SU-DHL-6 (cell line): ENCODE results near the gene DDX11.
"Not testable (repeated sequence)": the region's sequence is repeated elsewhere in the genome, so short reads cannot be mapped to it uniquely, and the experiment has no call there.

ENCODE experiments used
- H2AFZ ChIP-seq: fragments of 200-600 bp; sonication (generic); 2 replicates; pipeline ENCODE4 v1.6.1; 2014; ENCODE audit warnings: low read depth, mild to moderate bottlenecking, moderate library complexity, mixed read lengths, antibody characterized with exemption, low read length; ENCODE audit not compliant: severe bottlenecking
- H3F3A ChIP-seq: fragments of 200-600 bp; shearing (Covaris generic); 2 replicates; pipeline ENCODE4 v1.6.0; 2016; ENCODE audit warnings: antibody characterized with exemption, mild to moderate bottlenecking; ENCODE audit not compliant: insufficient read depth
- H3K27ac ChIP-seq: fragments of 200-600 bp; sonication (generic); 2 replicates; pipeline ENCODE4 v1.5.1; 2016; ENCODE audit warnings: low read depth, mild to moderate bottlenecking, low read length, moderate library complexity, mixed read lengths
- H3K27me3 ChIP-seq: fragments of 200-600 bp; sonication (generic), shearing (Covaris generic); 2 replicates; pipeline ENCODE4 v1.6.0; 2014; ENCODE audit warnings: mild to moderate bottlenecking, low read length
- H3K36me3 ChIP-seq: fragments of 200-600 bp; sonication (generic); 2 replicates; pipeline ENCODE4 v1.6.1; 2014; ENCODE audit warnings: mild to moderate bottlenecking, low read length, mixed read lengths
- H3K4me2 ChIP-seq: fragments of 300-600, 200-600 bp; shearing (Covaris generic), sonication (generic); 2 replicates; pipeline ENCODE4 v1.6.0; 2014; ENCODE audit warnings: low read length, low read depth, mild to moderate bottlenecking; ENCODE audit not compliant: poor library complexity, severe bottlenecking
- H3K4me3 ChIP-seq: fragments of 200-600 bp; sonication (generic); 2 replicates; pipeline ENCODE4 v1.5.1; 2014; ENCODE audit warnings: antibody characterized with exemption, low read length, mild to moderate bottlenecking, mixed read lengths; ENCODE audit not compliant: insufficient read depth, poor library complexity, severe bottlenecking
- H3K79me2 ChIP-seq: fragments of 200-600 bp; sonication (generic); 2 replicates; pipeline ENCODE4 v1.6.1; 2014; ENCODE audit warnings: mild to moderate bottlenecking, low read length, moderate library complexity; ENCODE audit not compliant: insufficient read depth
- H3K9ac ChIP-seq: fragments of 200-600 bp; sonication (generic); 2 replicates; pipeline ENCODE4 v1.7.0; 2014; ENCODE audit warnings: mild to moderate bottlenecking, low read length
- H3K9me2 ChIP-seq: fragments of 200-600 bp; sonication (generic); replicated peaks from 2 replicates; pipeline ENCODE4 v1.6.1; 2014; ENCODE audit warnings: low read length; ENCODE audit not compliant: insufficient read depth
- H3K9me3 ChIP-seq: fragments of 200-600 bp; sonication (generic); 2 replicates; pipeline ENCODE4 v1.6.1; 2014; ENCODE audit warnings: low read length, mixed read lengths; ENCODE audit not compliant: insufficient read depth
- H4K20me1 ChIP-seq: fragments of 200-600 bp; sonication (generic); 2 replicates; pipeline ENCODE4 v1.6.1; 2014; ENCODE audit warnings: low read depth, mild to moderate bottlenecking, antibody characterized with exemption, low read length, moderate library complexity, mixed read lengths
- CTCF ChIP-seq: fragments of 200-600 bp; sonication (generic); IDR thresholded peaks from one replicate; pipeline ENCODE4 v1.5.1; 2017; ENCODE audit warnings: antibody characterized with exemption, mild to moderate bottlenecking, low read length, moderate library complexity; ENCODE audit not compliant: insufficient read depth, poor library complexity, severe bottlenecking
- EZH2phosphoT487 ChIP-seq: fragments of 200-600 bp; sonication (generic), shearing (Covaris generic); conservative IDR thresholded peaks from 2 replicates; pipeline ENCODE4 v1.6.1; 2018; ENCODE audit warnings: mild to moderate bottlenecking, antibody characterized with exemption, low read length, moderate library complexity, mixed read lengths

DDX11 gene

GRCh38 chr12:31116846-31117202, 43.2 kb downstream of the DDX11 start:
- H3K27ac ChIP-seq, H3K27me3 ChIP-seq, H3K9me3 ChIP-seq, H3K36me3 ChIP-seq, H2AFZ ChIP-seq, H4K20me1 ChIP-seq, H3K4me3 ChIP-seq, H3K79me2 ChIP-seq, H3F3A ChIP-seq, H3K9me2 ChIP-seq: not testable (repeated sequence)
- Histone ChIP-seq H3K9ac (peak overlapping the region; percentile 86), H3K4me2 (peak overlapping the region; percentile 66)

GRCh38 chr12:31117203-31118011, 43.7 kb downstream of the DDX11 start:
- H3K9me3 ChIP-seq = no peaks in the 10 kb centered on the region
- no peaks in the 10 kb centered on the region for H3K27me3 ChIP-seq
- peak overlapping the region; percentile 66 for H3K4me2 ChIP-seq
- H3K9me2 ChIP-seq = no peaks in the 10 kb centered on the region
- no peaks in the 10 kb centered on the region for H3K36me3 ChIP-seq
- H4K20me1 ChIP-seq = no peaks in the 10 kb centered on the region
- peak overlapping the region; percentile 82 for H3K27ac ChIP-seq
- H3K4me3 ChIP-seq = peak overlapping the region; percentile 49
- TF ChIP-seq CTCF (peak; percentile 59), EZH2phosphoT487 (no peak)
- H3K9ac ChIP-seq = peak overlapping the region; percentile 86
- H2AFZ ChIP-seq = peak overlapping the region; percentile 29
- no peaks in the 10 kb centered on the region for H3K79me2 ChIP-seq
- peaks cover 6% of the 10 kb centered on the region; the same call in 1 of the 2 replicates for H3F3A ChIP-seq

- no peaks in the 10 kb centered on the region for H3K9me2 ChIP-seq
- H2AFZ ChIP-seq = peak overlapping the region; percentile 29
- H4K20me1 ChIP-seq = no peaks in the 10 kb centered on the region
- H3K79me2 ChIP-seq = no peaks in the 10 kb centered on the region
- no peaks in the 10 kb centered on the region for H3K36me3 ChIP-seq
- peak overlapping the region; percentile 82 for H3K27ac ChIP-seq
- no peaks in the 10 kb centered on the region for H3K9me3 ChIP-seq
- peaks cover 6% of the 10 kb centered on the region; the same call in 1 of the 2 replicates for H3F3A ChIP-seq
- H3K9ac ChIP-seq = peak overlapping the region; percentile 86
- TF ChIP-seq CTCF (no peak), EZH2phosphoT487 (no peak)
- H3K4me2 ChIP-seq = peak overlapping the region; percentile 66
- H3K27me3 ChIP-seq = no peaks in the 10 kb centered on the region
- peak overlapping the region; percentile 49 for H3K4me3 ChIP-seq
Measured at GRCh38 chr12:31118347-31119191, 44.9 kb downstream of the DDX11 start.
